Transverse colon (tissue), 4 donors: ENCODE measurements around the gene MSL3.

Source experiments
- POLR2A ChIP-seq: fragments of 450-650 bp; IDR thresholded peaks from one replicate; pipeline ENCODE4 v1.6.1; 2016; ENCODE audit warnings: antibody characterized with exemption, mild to moderate bottlenecking, moderate library complexity
- POLR2AphosphoS5 ChIP-seq, 3 donors: sonication (generic); formaldehyde crosslinking; IDR thresholded peaks; one replicate each; pipeline ENCODE4 v1.6.1; 2016; ENCODE audit warnings: antibody characterized with exemption in 3 of 3
- TF ChIP-seq, protein P1 (sequence below), 5 experiments: fragments of 200-600 bp in 3 of 5; fragments of 450-650 bp in 2 of 5; sonication (generic) in 3 of 5; IDR thresholded peaks; 1 replicate in 2 of 5; 2 replicates in 3 of 5; pipeline ENCODE4 v1.5.1; 2016 to 2017; ENCODE audit warnings: antibody characterized with exemption in 5 of 5, inconsistent platforms in 3 of 5, mild to moderate bottlenecking in 2 of 5, moderate library complexity in 1 of 5

DNA sequence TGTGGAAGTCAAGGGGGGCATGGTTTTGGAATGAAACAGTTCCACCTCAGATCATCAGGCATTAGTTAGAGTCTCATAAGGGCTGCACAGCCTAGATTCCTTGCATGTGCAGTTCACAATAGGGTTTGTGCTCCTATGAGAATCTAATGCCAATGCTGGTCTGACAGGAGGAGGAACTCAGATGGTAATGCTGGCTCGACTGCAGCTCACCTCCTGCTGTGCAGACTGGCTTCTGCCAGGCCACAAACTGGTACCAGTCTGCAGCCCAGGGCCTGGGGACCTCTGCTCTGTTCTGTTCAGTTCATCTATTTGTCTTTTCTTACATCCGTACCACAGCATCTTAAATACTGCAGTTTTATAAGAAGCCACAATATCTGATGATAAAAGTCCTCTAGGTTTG, 12.2 kb upstream of the MSL3 start:
- TF ChIP-seq, protein P1, sequence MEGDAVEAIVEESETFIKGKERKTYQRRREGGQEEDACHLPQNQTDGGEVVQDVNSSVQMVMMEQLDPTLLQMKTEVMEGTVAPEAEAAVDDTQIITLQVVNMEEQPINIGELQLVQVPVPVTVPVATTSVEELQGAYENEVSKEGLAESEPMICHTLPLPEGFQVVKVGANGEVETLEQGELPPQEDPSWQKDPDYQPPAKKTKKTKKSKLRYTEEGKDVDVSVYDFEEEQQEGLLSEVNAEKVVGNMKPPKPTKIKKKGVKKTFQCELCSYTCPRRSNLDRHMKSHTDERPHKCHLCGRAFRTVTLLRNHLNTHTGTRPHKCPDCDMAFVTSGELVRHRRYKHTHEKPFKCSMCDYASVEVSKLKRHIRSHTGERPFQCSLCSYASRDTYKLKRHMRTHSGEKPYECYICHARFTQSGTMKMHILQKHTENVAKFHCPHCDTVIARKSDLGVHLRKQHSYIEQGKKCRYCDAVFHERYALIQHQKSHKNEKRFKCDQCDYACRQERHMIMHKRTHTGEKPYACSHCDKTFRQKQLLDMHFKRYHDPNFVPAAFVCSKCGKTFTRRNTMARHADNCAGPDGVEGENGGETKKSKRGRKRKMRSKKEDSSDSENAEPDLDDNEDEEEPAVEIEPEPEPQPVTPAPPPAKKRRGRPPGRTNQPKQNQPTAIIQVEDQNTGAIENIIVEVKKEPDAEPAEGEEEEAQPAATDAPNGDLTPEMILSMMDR (IDR thresholded peaks at IDR 0.05), result no peak
- no peak for TF ChIP-seq POLR2A
- no peak for TF ChIP-seq POLR2AphosphoS5 (IDR thresholded peaks at IDR 0.05)
